CD4-positive, alpha-beta T cell treated with Interleukin-4 for 1 hour (primary cell): ENCODE data around the gene RALGPS1.
A peak's percentile ranks its signal among the peaks of the same experiment; 100 is the strongest.

Experiments
- DNase-seq, 2 donors: peaks; one replicate each; pipeline ENCODE4 v3.0.0-alpha.2; 2020 to 2022

Gene RALGPS1

DNA sequence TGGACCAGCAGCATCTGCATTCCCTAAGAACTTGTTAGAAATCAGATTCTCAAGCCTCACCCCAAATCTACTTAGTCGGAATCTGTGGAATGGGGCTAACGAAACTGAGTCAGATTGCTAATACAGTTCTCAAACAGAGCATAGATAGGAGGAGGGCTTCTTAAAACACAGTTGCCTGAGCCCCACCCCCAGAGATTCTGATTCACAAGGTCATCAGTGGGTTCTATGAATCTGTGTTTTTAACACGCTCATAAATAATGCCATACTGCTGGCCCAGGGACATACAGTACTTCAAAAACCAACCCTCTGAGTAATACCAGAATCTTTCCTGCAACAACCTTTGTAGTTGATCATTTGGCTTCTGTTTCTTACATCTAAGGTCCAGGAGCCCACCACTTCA lies 317.1 kb downstream of the RALGPS1 start:
- no peak for DNase-seq

- no peak for DNase-seq
Observed at GRCh38 chr9:127232833-127233549, 318.4 kb downstream of the RALGPS1 start.

DNA sequence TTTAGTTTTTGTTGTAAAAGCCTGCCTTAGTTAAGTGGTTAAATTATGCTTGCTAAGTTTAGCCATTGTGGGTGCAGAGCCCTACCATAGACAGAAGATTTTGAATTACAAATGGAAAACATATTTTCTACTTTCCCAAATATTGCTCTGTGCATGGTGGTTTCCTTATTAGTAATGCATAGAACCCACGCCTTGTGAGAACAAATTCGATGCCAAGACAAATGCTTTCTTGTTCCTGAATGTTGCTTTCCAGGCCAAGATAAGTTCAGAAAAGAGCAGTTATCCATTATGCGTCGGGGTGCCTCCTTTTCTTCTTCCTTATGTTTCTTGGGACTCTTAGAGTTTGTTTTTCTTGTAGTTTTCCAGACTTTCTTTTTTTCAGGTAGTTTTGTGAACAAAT lies 319.0 kb downstream of the RALGPS1 start:
- no peak for DNase-seq

DNA sequence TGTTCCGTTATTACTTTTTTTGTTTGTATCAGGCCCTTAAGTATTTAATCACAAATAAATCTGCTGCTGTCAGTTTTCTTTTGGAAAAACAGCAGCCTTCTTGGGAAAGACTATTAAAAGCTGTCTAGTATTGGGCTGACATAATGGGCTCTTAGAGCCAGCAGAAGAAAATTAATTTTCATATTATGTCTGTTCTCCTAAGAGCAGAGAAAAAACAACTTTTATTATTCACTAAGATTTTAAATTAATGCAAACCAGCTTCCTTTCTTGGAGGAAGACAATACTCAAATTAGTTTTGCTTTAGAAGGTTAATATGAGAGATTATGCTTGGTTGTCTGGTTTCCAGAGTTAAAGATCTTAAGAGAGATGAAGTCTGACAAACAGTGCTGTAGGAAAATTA lies 319.4 kb downstream of the RALGPS1 start:
- DNase-seq = no peak

DNA sequence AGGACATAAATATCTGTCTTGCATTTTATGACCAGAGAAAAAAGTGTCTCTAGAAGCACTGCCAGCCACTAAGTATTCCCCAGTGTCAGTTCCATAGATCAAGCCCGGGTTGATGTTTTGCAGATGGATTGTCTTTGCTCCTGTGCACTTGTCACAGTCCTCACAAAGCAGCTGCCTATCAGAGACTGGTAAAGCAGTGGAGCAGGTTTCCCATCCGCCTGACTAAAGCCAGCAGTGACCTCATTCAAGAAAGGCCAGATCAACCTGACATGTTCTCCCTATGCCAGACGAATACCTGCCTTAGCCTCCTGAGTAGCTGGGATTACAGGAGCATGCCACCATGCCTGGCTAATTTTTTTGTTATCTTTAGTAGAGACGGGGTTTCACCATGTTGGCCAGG lies 323.2 kb downstream of the RALGPS1 start:
- DNase-seq = no peak

GRCh38 chr9:127241354-127241753 lies 326.8 kb downstream of the RALGPS1 start:
- no peak for DNase-seq

DNA sequence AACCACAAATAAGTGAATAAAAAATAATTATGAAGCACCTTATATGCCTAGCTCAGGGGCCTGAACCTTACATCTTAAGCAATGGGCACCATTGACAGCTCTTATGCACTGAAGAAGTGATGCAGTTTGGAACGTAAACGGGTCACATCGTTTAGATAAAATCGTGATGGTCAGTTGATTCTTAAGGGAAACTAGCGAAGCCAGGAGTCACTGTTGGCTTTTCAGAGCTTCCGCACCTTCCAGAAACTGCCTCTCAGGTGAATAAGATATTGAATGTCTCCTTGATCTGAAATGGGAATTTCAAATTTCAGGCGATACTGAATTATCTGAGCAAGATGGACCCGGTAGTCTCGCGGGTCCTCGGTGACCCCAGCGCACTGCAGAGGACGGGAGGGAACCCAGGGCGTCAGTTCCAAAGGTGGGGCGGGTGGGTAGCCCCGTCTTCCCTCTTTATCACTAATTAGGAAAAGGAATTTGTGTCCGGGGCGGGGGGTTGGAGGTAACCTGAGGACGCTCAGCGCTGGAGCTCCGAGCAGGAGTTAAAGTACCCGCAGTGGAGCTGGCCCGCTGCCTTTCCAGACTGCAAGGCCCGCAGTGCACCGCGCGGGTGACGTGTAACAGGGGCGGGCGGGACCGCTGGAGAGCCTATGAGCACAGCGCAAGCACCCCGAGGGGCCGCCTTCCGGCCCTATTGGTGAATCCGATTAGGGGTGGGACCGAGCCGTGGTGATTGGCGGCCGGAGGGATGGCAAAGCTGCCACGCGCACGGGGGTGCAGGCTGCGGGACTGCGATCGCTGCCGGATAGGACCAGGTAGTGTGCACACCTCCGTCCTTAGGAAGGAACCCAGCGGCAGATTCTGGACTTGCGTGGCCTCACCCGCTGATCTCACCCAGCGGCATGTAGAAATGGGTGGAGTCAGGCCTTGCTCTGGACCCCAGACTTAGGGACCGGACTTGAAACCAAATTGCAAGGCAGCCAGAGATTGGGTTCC lies 330.3 kb downstream of the RALGPS1 start:
- peak; percentile 92 to 93 for DNase-seq

- no peak for DNase-seq
Observed at GRCh38 chr9:127245637-127246164, 331.1 kb downstream of the RALGPS1 start.

- DNase-seq = no peak
Observed at GRCh38 chr9:127248241-127248640, 333.7 kb downstream of the RALGPS1 start.

GRCh38 chr9:127249877-127250276 lies 335.3 kb downstream of the RALGPS1 start:
- no peak for DNase-seq

DNA sequence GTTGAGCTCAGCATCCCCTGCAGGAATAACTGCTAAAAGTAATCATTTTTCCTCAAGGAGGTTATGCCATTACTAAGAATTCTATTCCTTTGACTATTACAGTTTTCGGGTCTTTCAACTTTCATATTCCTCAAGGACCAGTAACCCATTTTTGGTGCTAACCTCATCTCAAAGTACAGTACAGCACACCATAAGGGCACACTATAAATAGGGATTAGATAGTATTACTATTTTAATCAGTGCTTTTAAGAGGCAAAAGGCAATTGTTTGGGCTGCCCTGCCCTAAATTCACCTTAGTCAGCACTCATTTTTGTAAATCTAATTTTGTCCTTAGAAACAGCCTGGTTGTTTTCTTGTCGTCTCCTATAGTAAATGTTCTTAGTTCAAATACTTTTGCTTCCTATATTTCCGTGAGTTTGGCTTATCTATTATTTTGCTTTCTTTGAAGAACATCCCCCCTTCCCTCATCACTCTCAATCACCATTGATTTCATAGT lies 336.4 kb downstream of the RALGPS1 start:
- no peak for DNase-seq

DNA sequence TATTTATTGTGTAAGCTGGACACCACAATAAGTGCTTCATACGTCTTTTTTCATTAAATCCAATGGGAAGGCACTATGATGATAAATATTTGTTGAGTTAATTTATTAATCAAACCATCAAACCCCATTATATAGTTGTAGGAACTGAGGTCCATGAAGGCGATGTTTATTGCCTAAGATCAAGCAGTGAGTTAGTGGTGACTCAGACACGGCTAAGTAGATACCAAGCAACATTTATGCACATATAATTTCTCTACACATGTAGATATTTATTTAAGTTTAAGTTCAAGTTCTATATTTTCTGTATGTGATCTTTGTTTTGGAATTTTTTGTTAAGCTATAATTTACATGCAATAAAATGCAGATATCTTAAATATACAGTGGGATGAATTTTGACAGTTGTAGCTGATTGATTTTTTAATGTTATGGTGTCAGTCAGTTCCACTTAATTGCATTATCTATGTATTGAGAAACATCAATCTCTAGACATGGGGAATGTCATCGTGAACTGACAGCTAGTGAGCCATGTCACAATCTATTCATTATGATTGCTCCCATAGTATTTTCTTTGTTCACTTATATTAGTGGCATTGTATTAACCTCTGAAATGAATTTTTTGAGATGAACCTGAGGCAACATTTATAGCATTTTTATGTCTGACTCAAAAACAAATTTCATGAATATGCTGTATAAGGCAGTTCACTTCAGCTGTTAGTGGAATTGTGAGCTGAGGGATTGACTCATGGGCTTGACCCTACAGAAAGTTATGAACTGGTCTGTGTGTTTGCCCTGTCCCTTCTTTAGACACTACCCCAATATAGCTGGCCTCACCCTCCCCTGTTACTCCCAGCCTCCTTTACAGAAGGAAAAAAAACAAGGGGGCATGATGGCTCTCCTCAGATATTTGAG lies 338.1 kb downstream of the RALGPS1 start:
- no peak for DNase-seq

GRCh38 chr9:127253446-127253845 lies 338.9 kb downstream of the RALGPS1 start:
- DNase-seq = no peak

GRCh38 chr9:127255692-127256091 lies 341.1 kb downstream of the RALGPS1 start:
- no peak for DNase-seq

DNA sequence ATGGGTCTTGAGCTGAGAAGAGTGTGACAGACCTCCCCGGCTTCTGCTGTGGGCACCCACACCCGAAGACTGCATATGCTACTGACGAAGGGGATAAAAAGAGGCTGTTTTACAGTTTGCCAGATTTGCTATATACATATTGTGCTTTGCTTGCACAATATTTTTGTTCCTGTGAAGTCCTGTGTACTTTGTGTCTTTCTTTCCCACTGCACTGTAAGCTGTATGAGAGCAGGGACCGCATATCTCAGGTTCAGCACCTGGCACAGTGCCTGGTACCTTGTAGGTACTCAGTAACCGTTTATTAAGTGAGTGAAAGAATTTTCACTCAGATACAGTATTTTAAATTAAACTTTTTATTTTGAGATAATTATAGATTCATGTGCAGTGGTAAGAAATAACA lies 341.7 kb downstream of the RALGPS1 start:
- DNase-seq = no peak

DNA sequence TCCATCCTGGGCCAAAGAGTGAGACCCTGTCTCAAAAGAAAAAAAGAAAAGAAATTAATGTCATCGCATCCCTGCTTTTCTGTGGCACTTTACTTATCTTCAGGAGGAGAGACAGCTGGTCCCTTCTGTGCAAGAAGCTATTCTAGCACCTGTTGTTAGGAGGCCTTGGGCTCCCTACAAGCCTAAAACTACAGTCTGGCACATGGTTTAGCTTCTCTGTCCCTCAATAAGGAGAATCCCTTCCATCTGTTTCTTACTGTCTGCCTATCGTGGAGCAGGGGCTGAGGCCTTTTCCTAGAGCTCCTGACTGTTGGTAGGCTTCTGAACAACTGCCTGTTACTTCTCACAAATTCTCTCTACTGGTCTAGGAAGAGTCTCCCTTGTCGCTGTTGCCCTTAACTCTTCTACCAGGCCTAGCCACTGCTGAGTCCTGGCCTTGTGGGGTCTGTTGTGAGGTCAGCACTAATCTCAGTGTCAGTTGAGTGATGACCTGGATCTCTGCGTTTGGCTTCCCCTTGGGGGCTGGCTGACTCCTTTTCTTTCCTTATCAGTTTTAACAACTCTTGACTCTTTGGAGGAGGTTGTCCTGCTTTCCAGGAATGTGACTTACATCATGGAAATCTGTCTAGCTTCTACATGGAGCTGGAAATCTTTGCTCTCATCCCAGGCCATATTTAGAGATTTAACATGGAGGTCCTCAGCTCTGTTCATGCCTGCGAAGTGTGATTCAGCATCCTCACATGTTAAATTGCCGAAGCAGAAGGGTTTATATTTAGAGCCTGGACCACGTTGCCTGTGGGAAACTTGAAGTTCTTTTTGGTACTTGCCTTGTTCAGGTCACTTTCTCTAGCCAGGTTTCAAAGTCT lies 344.3 kb downstream of the RALGPS1 start:
- no peak for DNase-seq

GRCh38 chr9:127262602-127263001 lies 348.0 kb downstream of the RALGPS1 start:
- DNase-seq = no peak

DNA sequence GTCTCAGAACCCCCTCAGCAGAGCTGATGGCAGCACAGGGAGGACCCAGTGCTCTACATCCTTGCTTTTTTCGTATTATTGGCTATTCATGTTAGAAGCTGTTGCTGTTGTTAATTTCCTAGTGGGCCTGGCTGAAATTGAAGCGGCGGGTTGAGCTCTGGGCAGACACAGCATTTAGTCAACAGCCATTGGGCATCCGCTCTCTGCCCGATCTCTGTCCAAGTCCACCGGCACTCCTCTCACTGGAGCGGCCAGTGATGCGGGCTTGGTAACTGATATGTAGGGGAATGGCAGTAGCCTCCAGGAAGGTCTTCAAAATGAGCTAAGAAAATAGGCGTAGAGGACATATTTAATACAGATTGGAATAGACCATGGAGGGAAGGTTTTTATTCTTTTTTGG lies 348.7 kb downstream of the RALGPS1 start:
- DNase-seq = no peak

- no peak for DNase-seq
Observed at GRCh38 chr9:127263664-127264063, 349.1 kb downstream of the RALGPS1 start.

GRCh38 chr9:127264462-127265219 lies 350.1 kb downstream of the RALGPS1 start, which contains the start of gene GARNL3:
Gene GARNL3 (plus strand): TSS chr9:127264774. CDS start chr9:127264878, 104 bp downstream.
- DNase-seq = no peak
